Large intestine (tissue), 3 donors: ENCODE results near the gene ZFX. TPM values are rescaled to one million over a fixed set of nuclear protein-coding genes. Genes with fewer than 3 reads are reported as not detected.

Experiments
- DNase-seq, 2 donors: peaks; one replicate each; pipeline versions ENCODE4 v3.0.0 to v3.0.0-alpha.2; 2013
- H3K27ac ChIP-seq: one replicate; pipeline ENCODE4 v1.5.1; 2013; ENCODE audit warnings: low read length
- H3K27me3 ChIP-seq: 2 replicates; pipeline ENCODE4 v1.6.1; 2013; ENCODE audit warnings: low read length; ENCODE audit not compliant: control insufficient read depth, insufficient read depth
- H3K36me3 ChIP-seq: 2 replicates; pipeline ENCODE4 v1.6.1; 2013; ENCODE audit warnings: low read length; ENCODE audit not compliant: control insufficient read depth, insufficient read depth
- H3K4me1 ChIP-seq: one replicate; pipeline ENCODE4 v1.6.1; 2013; ENCODE audit warnings: low read length; ENCODE audit not compliant: control insufficient read depth, insufficient read depth
- H3K4me3 ChIP-seq: one replicate; pipeline ENCODE4 v1.5.1; 2013; ENCODE audit warnings: low read length
- H3K9me3 ChIP-seq: one replicate; pipeline ENCODE4 v1.6.1; 2013; ENCODE audit warnings: mild to moderate bottlenecking, low read depth, low read length, moderate library complexity; ENCODE audit not compliant: control insufficient read depth
- WGBS: methylation state at CpG from one replicate; pipeline ENCODE4 v1.1.5; 2013; ENCODE audit warnings: low lambda C conversion rate; ENCODE audit not compliant: insufficient coverage; 5-methylcytosine and 5-hydroxymethylcytosine counted together
- polyA plus RNA-seq: library from polyadenylated mRNA; unstranded; fragments of 120-200 nt; gene quantifications from one replicate; pipeline ENCODE4 v1.2.1, GENCODE V29; 2013

ZFX gene
- polyA plus RNA-seq, 1 donor = 20.7 TPM

GRCh38 chrX:24173115-24173847 is 23.8 kb downstream of the ZFX start:
- Histone ChIP-seq H3K9me3 (no peaks in the 10 kb centered on the region), H3K27ac (no peak overlapping the region), H3K4me1 (peaks cover 8% of the 10 kb centered on the region), H3K4me3 (no peak overlapping the region), H3K36me3 (peaks cover 20% of the 10 kb centered on the region), H3K27me3 (no peaks in the 10 kb centered on the region)
- 100% methylated on average over 1 of the region's 11 CpGs for WGBS
- DNase-seq = no peak

- WGBS = no CpG with 5 or more reads among the region's 1 CpG
- no peak overlapping the region for H3K4me3 ChIP-seq
- no peak overlapping the region for H3K27ac ChIP-seq
- DNase-seq = no peak
- peaks cover 27% of the 10 kb centered on the region for H3K36me3 ChIP-seq
- H3K9me3 ChIP-seq = no peaks in the 10 kb centered on the region
- H3K27me3 ChIP-seq = no peaks in the 10 kb centered on the region
- H3K4me1 ChIP-seq = peaks cover 3% of the 10 kb centered on the region
Observed at GRCh38 chrX:24175276-24175675, 25.7 kb downstream of the ZFX start.

- Histone ChIP-seq H3K4me3 (no peak overlapping the region), H3K27ac (no peak overlapping the region), H3K27me3 (no peaks in the 10 kb centered on the region), H3K9me3 (no peaks in the 10 kb centered on the region), H3K36me3 (peaks cover 22% of the 10 kb centered on the region), H3K4me1 (no peaks in the 10 kb centered on the region)
- WGBS = no CpG with 5 or more reads among the region's 8 CpGs
- no peak for DNase-seq
Observed at GRCh38 chrX:24178441-24178840, 28.9 kb downstream of the ZFX start.

- 80% methylated on average over 1 of the region's 5 CpGs for WGBS
- no peak overlapping the region for H3K27ac ChIP-seq
- DNase-seq = no peak
- no peaks in the 10 kb centered on the region for H3K4me1 ChIP-seq
- peaks cover 10% of the 10 kb centered on the region for H3K36me3 ChIP-seq
- no peak overlapping the region for H3K4me3 ChIP-seq
- no peaks in the 10 kb centered on the region for H3K9me3 ChIP-seq
- H3K27me3 ChIP-seq = no peaks in the 10 kb centered on the region
Observed at GRCh38 chrX:24184018-24184417, 34.5 kb downstream of the ZFX start.

GRCh38 chrX:24186483-24186882 is 37.0 kb downstream of the ZFX start:
- Histone ChIP-seq H3K4me1 (no peaks in the 10 kb centered on the region), H3K27me3 (no peaks in the 10 kb centered on the region)
- no CpG with 5 or more reads among the region's 4 CpGs for WGBS

GRCh38 chrX:24186986-24187385 is 37.5 kb downstream of the ZFX start:
- no peaks in the 10 kb centered on the region for H3K4me1 ChIP-seq
- H3K9me3 ChIP-seq = no peaks in the 10 kb centered on the region
- H3K27ac ChIP-seq = no peak overlapping the region
- H3K36me3 ChIP-seq = peaks cover 5% of the 10 kb centered on the region
- no peak for DNase-seq
- H3K27me3 ChIP-seq = no peaks in the 10 kb centered on the region
- no peak overlapping the region for H3K4me3 ChIP-seq
- no CpG with 5 or more reads among the region's 4 CpGs for WGBS

More at GRCh38 chrX:24186483-24186882, 37.0 kb downstream of the ZFX start:
- peaks cover 5% of the 10 kb centered on the region for H3K36me3 ChIP-seq
- no peak overlapping the region for H3K4me3 ChIP-seq
- H3K9me3 ChIP-seq = no peaks in the 10 kb centered on the region
- H3K27ac ChIP-seq = no peak overlapping the region
- no peak for DNase-seq

- DNase-seq = no peak
- H3K4me3 ChIP-seq = no peak overlapping the region
- no peaks in the 10 kb centered on the region for H3K4me1 ChIP-seq
- H3K27ac ChIP-seq = peak overlapping the region; percentile 76
- no peaks in the 10 kb centered on the region for H3K27me3 ChIP-seq
- peaks cover 3% of the 10 kb centered on the region for H3K36me3 ChIP-seq
- no CpG with 5 or more reads among the region's 2 CpGs for WGBS
- no peaks in the 10 kb centered on the region for H3K9me3 ChIP-seq
Observed at GRCh38 chrX:24189490-24189889, 40.0 kb downstream of the ZFX start.

- Histone ChIP-seq H3K27me3 (no peaks in the 10 kb centered on the region), H3K36me3 (peaks cover 3% of the 10 kb centered on the region), H3K4me3 (no peak overlapping the region), H3K27ac (peak overlapping the region; percentile 76), H3K4me1 (no peaks in the 10 kb centered on the region), H3K9me3 (no peaks in the 10 kb centered on the region)
- DNase-seq = peak; percentile 71 to 80
- WGBS = no CpG with 5 or more reads among the region's 2 CpGs
Observed at GRCh38 chrX:24190500-24191156, 41.1 kb downstream of the ZFX start.

- H3K27me3 ChIP-seq = no peaks in the 10 kb centered on the region
- no peak for DNase-seq
- no peak overlapping the region for H3K27ac ChIP-seq
- H3K36me3 ChIP-seq = no peaks in the 10 kb centered on the region
- H3K9me3 ChIP-seq = no peaks in the 10 kb centered on the region
- no CpG with 5 or more reads among the region's 1 CpG for WGBS
- H3K4me3 ChIP-seq = no peak overlapping the region
- peaks cover 1% of the 10 kb centered on the region for H3K4me1 ChIP-seq
Observed at GRCh38 chrX:24196509-24196908, 47.0 kb downstream of the ZFX start.

GRCh38 chrX:24198101-24198500 is 48.6 kb downstream of the ZFX start:
- no peak for DNase-seq
- Histone ChIP-seq H3K27me3 (no peaks in the 10 kb centered on the region), H3K36me3 (no peaks in the 10 kb centered on the region), H3K4me3 (no peak overlapping the region), H3K27ac (no peak overlapping the region), H3K4me1 (peaks cover 5% of the 10 kb centered on the region), H3K9me3 (no peaks in the 10 kb centered on the region)
- no CpG with 5 or more reads among the region's 4 CpGs for WGBS
